HepG2 (cell line): ENCODE measurements around the gene JMJD6. TPM values are rescaled to one million over a fixed set of nuclear protein-coding genes. Genes with fewer than 3 reads are reported as not detected.

ENCODE experiments used
- AKAP8 ChIP-seq: sonication (generic); formaldehyde crosslinking; IDR thresholded peaks from 2 replicates; pipeline ENCODE4 v1.5.1; 2020; ENCODE audit warnings: mild to moderate bottlenecking, missing genetic modification reagents
- BRD4 ChIP-seq: sonication (generic); formaldehyde crosslinking; IDR thresholded peaks from 2 replicates; pipeline ENCODE4 v1.4.0; 2020; ENCODE audit warnings: missing genetic modification reagents
- HNRNPK ChIP-seq: fragments of 200-400 bp; formaldehyde crosslinking; IDR thresholded peaks from 2 replicates; pipeline ENCODE4 v1.6.1; 2018; ENCODE audit warnings: low read length, low read depth, moderate library complexity, mild to moderate bottlenecking; ENCODE audit not compliant: poor library complexity, severe bottlenecking
- HNRNPLL ChIP-seq: fragments of 200-400 bp; formaldehyde crosslinking; IDR thresholded peaks from 2 replicates; pipeline ENCODE4 v1.6.1; 2017; ENCODE audit warnings: mild to moderate bottlenecking, low read depth, low read length; ENCODE audit not compliant: poor library complexity, severe bottlenecking
- MAX ChIP-seq: IDR thresholded peaks from 2 replicates; pipeline ENCODE4 v1.6.1; 2012; ENCODE audit warnings: inconsistent platforms
- MEIS1 ChIP-seq: sonication (generic); formaldehyde crosslinking; IDR thresholded peaks from 2 replicates; pipeline ENCODE4 v1.9.0; 2021; ENCODE audit warnings: mild to moderate bottlenecking, missing genetic modification reagents, moderate library complexity, borderline replicate concordance
- MTERF4 ChIP-seq: sonication (generic); formaldehyde crosslinking; IDR thresholded peaks from 2 replicates; pipeline ENCODE4 v1.8.0; 2023; ENCODE audit warnings: mild to moderate bottlenecking, missing genetic modification reagents
- RAD21 ChIP-seq: fragments of 450-650 bp; formaldehyde crosslinking; IDR thresholded peaks from 2 replicates; pipeline ENCODE4 v1.5.0; 2020; ENCODE audit warnings: mild to moderate bottlenecking
- RARA ChIP-seq: IDR thresholded peaks from 2 replicates; pipeline ENCODE4 v1.6.1; 2016; ENCODE audit warnings: missing genetic modification reagents, missing compliant biosample characterization
- SPEN ChIP-seq: sonication (generic); formaldehyde crosslinking; IDR thresholded peaks from 2 replicates; pipeline ENCODE4 v1.5.1; 2020; ENCODE audit warnings: low read depth, mild to moderate bottlenecking, missing genetic modification reagents
- STAG1 ChIP-seq: sonication (generic); formaldehyde crosslinking; IDR thresholded peaks from 2 replicates; pipeline ENCODE4 v1.4.0; 2020; ENCODE audit warnings: missing genetic modification reagents
- STAT6 ChIP-seq: sonication (generic); formaldehyde crosslinking; IDR thresholded peaks from 2 replicates; pipeline ENCODE4 v1.4.0; 2020; ENCODE audit warnings: missing genetic modification reagents, mild to moderate bottlenecking, borderline replicate concordance
- SYNCRIP ChIP-seq: fragments of 200-400 bp; formaldehyde crosslinking; IDR thresholded peaks from 2 replicates; pipeline ENCODE4 v1.6.1; 2018; ENCODE audit warnings: mild to moderate bottlenecking, low read depth, low read length; ENCODE audit not compliant: insufficient read depth
- ZFP91 ChIP-seq: sonication (generic); formaldehyde crosslinking; IDR thresholded peaks from 2 replicates; pipeline ENCODE4 v1.9.0; 2022; ENCODE audit warnings: missing genetic modification reagents, mild to moderate bottlenecking, borderline replicate concordance
- ZIK1 ChIP-seq: sonication (generic); formaldehyde crosslinking; IDR thresholded peaks from 2 replicates; pipeline ENCODE4 v1.5.0; 2020; ENCODE audit warnings: mild to moderate bottlenecking, low read depth, missing genetic modification reagents, borderline replicate concordance
- ZNF260 ChIP-seq: sonication (generic); formaldehyde crosslinking; IDR thresholded peaks from 2 replicates; pipeline ENCODE4 v1.4.0; 2020; ENCODE audit warnings: missing genetic modification reagents, low read depth, mild to moderate bottlenecking, borderline replicate concordance
- ZNF572 ChIP-seq: sonication (generic); formaldehyde crosslinking; IDR thresholded peaks from 2 replicates; pipeline ENCODE4 v1.5.1; 2020; ENCODE audit warnings: mild to moderate bottlenecking, missing genetic modification reagents
- ZNF580 ChIP-seq: IDR thresholded peaks from 2 replicates; pipeline ENCODE4 v1.6.1; 2016; ENCODE audit warnings: low read depth, borderline replicate concordance
- ZNF598 ChIP-seq: sonication (generic); formaldehyde crosslinking; IDR thresholded peaks from 2 replicates; pipeline ENCODE4 v1.5.1; 2020; ENCODE audit warnings: mild to moderate bottlenecking, missing genetic modification reagents, borderline replicate concordance
- ZNF770 ChIP-seq: sonication (generic); formaldehyde crosslinking; IDR thresholded peaks from 2 replicates; pipeline ENCODE4 v1.5.0; 2020; ENCODE audit warnings: mild to moderate bottlenecking, missing genetic modification reagents
- ZNF891 ChIP-seq: sonication (generic); formaldehyde crosslinking; IDR thresholded peaks from 2 replicates; pipeline ENCODE4 v1.5.0; 2020; ENCODE audit warnings: mild to moderate bottlenecking, missing genetic modification reagents
- polyA plus RNA-seq, 8 experiments: library from polyadenylated mRNA; depleted of rRNA in 3 of 8; stranded (reverse) in 7 of 8; unstranded in 1 of 8; fragments of >200 nt; fragmentation: Illumina TruSeq in 4 of 8; extraction: Trizol in 4 of 8; gene quantifications; 2 replicates each; pipeline versions ENCODE4 v1.2.1 to v1.2.3, GENCODE V29; 2011 to 2016; ENCODE audit warnings: low read depth in 4 of 8, missing spikeins in 1 of 8, mixed read lengths in 1 of 8; ENCODE audit not compliant: insufficient read depth in 1 of 8
- total RNA-seq, 5 experiments: library from RNA; depleted of rRNA; stranded (reverse); fragments of >200 nt; fragmentation: Illumina TruSeq; extraction: Trizol; gene quantifications; 2 replicates each; pipeline ENCODE4 v1.2.3, GENCODE V29; 2016; ENCODE audit warnings: low read depth in 1 of 5

Gene JMJD6
- total and polyA plus RNA-seq, 2 of the 13 experiments (the other 11 are each of a cell fraction or from before 2014, with no cell fraction given), result 33.6 to 41.0 TPM

- TF ChIP-seq ZNF770 (CRISPR knock-in tag) (no peak), ZNF260 (CRISPR knock-in tag) (no peak), ZNF598 (CRISPR knock-in tag) (0 out of 2 replicates have a peak, but pooled peaks have one; percentile 16), HNRNPLL (peak; percentile 19), AKAP8 (peak; percentile 84; the same call in 1 of the 2 replicates), MEIS1 (peak; percentile 13; the same call in 1 of the 2 replicates), RAD21 (CRISPR knock-in tag) (0 out of 2 replicates have a peak, but pooled peaks have one; percentile 30), ZFP91 (CRISPR knock-in tag) (peak; percentile 39; the same call in 1 of the 2 replicates), SYNCRIP (no peak), ZNF572 (CRISPR knock-in tag) (peak; percentile 90), STAG1 (CRISPR knock-in tag) (peak; percentile 40; the same call in 1 of the 2 replicates), ZNF891 (no peak), RARA (peak; percentile 58; the same call in 1 of the 2 replicates), ZNF580 (CRISPR knock-in tag) (no peak), BRD4 (CRISPR knock-in tag) (0 out of 2 replicates have a peak, but pooled peaks have one; percentile 4), STAT6 (CRISPR knock-in tag) (no peak), MAX (0 out of 2 replicates have a peak, but pooled peaks have one; percentile 16), ZIK1 (CRISPR knock-in tag) (0 out of 2 replicates have a peak, but pooled peaks have one; percentile 29), SPEN (CRISPR knock-in tag) (no peak; the same call in 1 of the 2 replicates), HNRNPK (no peak), MTERF4 (0 out of 2 replicates have a peak, but pooled peaks have one; percentile 39)
These were observed 38.2 kb downstream of the JMJD6 start (continued) for GRCh38 chr17:76688165-76688622.
